Measurements from ENCODE around the gene XIRP1. TPM values are rescaled to one million over a fixed set of nuclear protein-coding genes. Genes with fewer than 3 reads are reported as not detected.

The XIRP1 gene
- total and polyA plus RNA-seq, 2 donors (not counting 1 experiment from before 2014, with no cell fraction given): not detected

DNA sequence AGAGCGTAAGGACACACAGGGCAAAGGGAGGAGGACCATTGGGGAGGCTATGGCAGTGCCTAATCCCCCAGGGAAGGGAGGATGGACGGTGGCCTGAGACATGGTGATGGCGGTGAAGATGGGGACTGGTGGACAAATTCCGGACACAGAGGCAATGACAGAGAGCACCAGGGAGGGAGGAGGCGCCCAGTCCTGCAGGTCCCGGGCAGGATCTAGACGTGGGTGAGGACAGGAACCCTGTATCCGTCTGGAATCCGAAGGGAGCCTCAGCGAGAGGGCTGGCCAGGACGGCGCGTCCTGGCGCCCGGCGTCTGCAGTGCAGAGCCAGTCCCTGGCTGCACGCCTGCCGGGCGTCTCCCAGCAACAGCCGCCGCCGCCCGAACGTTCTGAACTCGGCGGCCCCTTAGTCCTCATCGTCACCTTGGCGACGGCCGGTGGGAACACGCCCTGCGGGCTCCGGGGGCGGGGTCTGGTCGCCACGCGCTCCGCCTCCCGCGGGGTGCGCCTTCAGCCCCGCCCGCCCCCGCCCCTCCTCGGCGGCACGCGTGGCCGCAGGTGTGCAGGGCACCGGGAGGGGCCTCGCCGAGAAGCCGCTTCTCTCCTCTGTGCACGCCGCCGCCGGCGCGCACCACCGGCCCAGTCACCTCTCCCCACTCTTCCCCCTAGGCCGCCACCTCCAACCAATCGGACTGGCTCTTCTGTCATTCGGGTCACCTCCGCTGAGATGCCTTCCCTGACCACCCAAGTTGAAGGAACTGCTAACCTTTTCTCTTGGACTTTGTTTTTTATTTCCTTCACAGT, 11.6 kb downstream of the XIRP1 start:
- ChIA-PET CTCF (interaction anchor here (1.1 to 41.2 kb wide), 5 partner anchors 9 to 109 kb away, joined by 3 to 1573 read pairs (median 4); partner anchors contain the start of gene CX3CR1), POLR2A (no interaction called here)
- Histone ChIP-seq H3K4me2 (replicated peaks; ENCODE audit: low read depth, low read length, poor library complexity, severe bottlenecking) (peak overlapping the region; percentile 81), H3K27ac (ENCODE audit: low read length in 2 of 2) (peak overlapping the region; percentile 9 to 47), H3K9ac (ENCODE audit: low read length) (peak overlapping the region; percentile 58), H3K4me3 (ENCODE audit: control extremely low read depth in 1 of 5, extremely low read depth in 1 of 5, insufficient read depth in 1 of 5, low read depth in 2 of 5, low read length in 4 of 5) (peak overlapping the region; percentile 6 to 51 (median 37)), H3K4me1 (ENCODE audit: control insufficient read depth in 2 of 2, insufficient read depth in 2 of 2, low read length in 2 of 2) (peaks cover 23 to 35% of the 10 kb centered on the region in 2 donors), H2AFZ (ENCODE audit: insufficient read depth, low read depth, low read length, poor library complexity, severe bottlenecking) (peak overlapping the region; percentile 52), H3K36me3 (replicated peaks in 1 of 2; ENCODE audit: control extremely low read depth in 1 of 2, control insufficient read depth in 1 of 2, extremely low read depth in 1 of 2, insufficient read depth in 2 of 2, low read length in 1 of 2) (no peaks in the 10 kb centered on the region), H3K79me2 (ENCODE audit: control insufficient read depth, insufficient read depth, low read length) (no peaks in the 10 kb centered on the region), H4K20me1 (ENCODE audit: control insufficient read depth, insufficient read depth, low read length, poor library complexity, severe bottlenecking) (no peaks in the 10 kb centered on the region), H3K27me3 (replicated peaks in 1 of 4; ENCODE audit: control extremely low read depth in 1 of 4, control insufficient read depth in 3 of 4, insufficient read depth in 4 of 4, low read length in 3 of 4) (no peaks in the 10 kb centered on the region), H3K9me3 (ENCODE audit: control extremely low read depth in 1 of 3, control insufficient read depth in 2 of 3, insufficient read depth in 1 of 3, low read length in 2 of 3) (no peaks in the 10 kb centered on the region)
- peak; percentile 85 for ATAC-seq (ENCODE audit: low read depth)
- WGBS (ENCODE audit: insufficient coverage): 3% methylated on average over 64 of the region's 64 CpGs
- no peak for TF ChIP-seq EZH2 (IDR thresholded peaks at IDR 0.05; ENCODE audit: borderline replicate concordance, insufficient read depth, low read depth, low read length, poor library complexity, severe bottlenecking)
- TF ChIP-seq, protein P1, sequence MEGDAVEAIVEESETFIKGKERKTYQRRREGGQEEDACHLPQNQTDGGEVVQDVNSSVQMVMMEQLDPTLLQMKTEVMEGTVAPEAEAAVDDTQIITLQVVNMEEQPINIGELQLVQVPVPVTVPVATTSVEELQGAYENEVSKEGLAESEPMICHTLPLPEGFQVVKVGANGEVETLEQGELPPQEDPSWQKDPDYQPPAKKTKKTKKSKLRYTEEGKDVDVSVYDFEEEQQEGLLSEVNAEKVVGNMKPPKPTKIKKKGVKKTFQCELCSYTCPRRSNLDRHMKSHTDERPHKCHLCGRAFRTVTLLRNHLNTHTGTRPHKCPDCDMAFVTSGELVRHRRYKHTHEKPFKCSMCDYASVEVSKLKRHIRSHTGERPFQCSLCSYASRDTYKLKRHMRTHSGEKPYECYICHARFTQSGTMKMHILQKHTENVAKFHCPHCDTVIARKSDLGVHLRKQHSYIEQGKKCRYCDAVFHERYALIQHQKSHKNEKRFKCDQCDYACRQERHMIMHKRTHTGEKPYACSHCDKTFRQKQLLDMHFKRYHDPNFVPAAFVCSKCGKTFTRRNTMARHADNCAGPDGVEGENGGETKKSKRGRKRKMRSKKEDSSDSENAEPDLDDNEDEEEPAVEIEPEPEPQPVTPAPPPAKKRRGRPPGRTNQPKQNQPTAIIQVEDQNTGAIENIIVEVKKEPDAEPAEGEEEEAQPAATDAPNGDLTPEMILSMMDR (IDR thresholded peaks at IDR 0.05): no peak
- intact Hi-C loops (cut with micrococcal nuclease): loop anchor here (1.0 to 2.0 kb wide), 5 partner anchors 72 to 204 kb away; partner anchors contain the start of gene SCN11A
- Mint-ChIP-seq H3K9me3 (ENCODE audit: insufficient read depth) (no peaks in the 10 kb centered on the region), H3K4me1 (peaks cover 32% of the 10 kb centered on the region), H3K27me3 (no peaks in the 10 kb centered on the region), H3K27ac (peak overlapping the region; percentile 72), H3K4me3 (peak overlapping the region; percentile 82)
- DNase-seq: peak; percentile 95

- Histone ChIP-seq H3K9me3 (ENCODE audit: control extremely low read depth in 1 of 3, control insufficient read depth in 2 of 3, insufficient read depth in 1 of 3, low read length in 2 of 3) (no peaks in the 10 kb centered on the region), H3K36me3 (replicated peaks in 1 of 2; ENCODE audit: control extremely low read depth in 1 of 2, control insufficient read depth in 1 of 2, extremely low read depth in 1 of 2, insufficient read depth in 2 of 2, low read length in 1 of 2) (no peaks in the 10 kb centered on the region), H2AFZ (ENCODE audit: insufficient read depth, low read depth, low read length, poor library complexity, severe bottlenecking) (peak overlapping the region; percentile 52), H3K27ac (ENCODE audit: low read length in 2 of 2) (no peak overlapping the region), H3K4me1 (ENCODE audit: control insufficient read depth in 2 of 2, insufficient read depth in 2 of 2, low read length in 2 of 2) (peaks cover 23 to 35% of the 10 kb centered on the region in 2 donors), H3K27me3 (replicated peaks in 1 of 4; ENCODE audit: control extremely low read depth in 1 of 4, control insufficient read depth in 3 of 4, insufficient read depth in 4 of 4, low read length in 3 of 4) (no peaks in the 10 kb centered on the region), H3K9ac (ENCODE audit: low read length) (peak overlapping the region; percentile 58), H3K4me2 (replicated peaks; ENCODE audit: low read depth, low read length, poor library complexity, severe bottlenecking) (peak overlapping the region; percentile 81), H3K79me2 (ENCODE audit: control insufficient read depth, insufficient read depth, low read length) (no peaks in the 10 kb centered on the region), H3K4me3 (ENCODE audit: control extremely low read depth in 1 of 5, extremely low read depth in 1 of 5, insufficient read depth in 1 of 5, low read depth in 2 of 5, low read length in 4 of 5) (peak overlapping the region; percentile 6 to 51 (median 37)), H4K20me1 (ENCODE audit: control insufficient read depth, insufficient read depth, low read length, poor library complexity, severe bottlenecking) (no peaks in the 10 kb centered on the region)
- DNase-seq: no peak
- peaks cover 32% of the 10 kb centered on the region for H3K4me1 Mint-ChIP-seq
- 63% methylated on average over 3 of the region's 3 CpGs for WGBS (ENCODE audit: insufficient coverage)
- no peak for ATAC-seq (ENCODE audit: low read depth)
- CTCF ChIA-PET: interaction anchor here (1.1 to 3.5 kb wide), 6 partner anchors 9 to 112 kb away, joined by 3 to 10 read pairs (median 6); no protein-coding TSS in a partner anchor
- H3K27me3 Mint-ChIP-seq: no peaks in the 10 kb centered on the region
- POLR2A ChIA-PET: no interaction called here
- no peaks in the 10 kb centered on the region for H3K9me3 Mint-ChIP-seq (ENCODE audit: insufficient read depth)
- TF ChIP-seq, protein P1 (IDR thresholded peaks at IDR 0.05): no peak
- no peak for TF ChIP-seq EZH2 (IDR thresholded peaks at IDR 0.05; ENCODE audit: borderline replicate concordance, insufficient read depth, low read depth, low read length, poor library complexity, severe bottlenecking)
- H3K27ac Mint-ChIP-seq: peak overlapping the region; percentile 72
- intact Hi-C loops (cut with micrococcal nuclease): loop anchor here (1.0 to 2.0 kb wide), 4 partner anchors 72 to 205 kb away; no protein-coding TSS in a partner anchor
- H3K4me3 Mint-ChIP-seq: peak overlapping the region; percentile 82
These were observed 12.2 kb downstream of the XIRP1 start for GRCh38 chr3:39180183-39180545.
